Subcutaneous abdominal adipose tissue (tissue), 5 donors: ENCODE data around the gene EGFR.

Experiments
- H3K27ac ChIP-seq: one replicate; pipeline ENCODE4 v1.7.0; 2013; ENCODE audit warnings: low read depth, mild to moderate bottlenecking, inconsistent platforms, low read length, moderate library complexity
- H3K27me3 ChIP-seq, 5 donors: one replicate each; pipeline ENCODE4 v1.7.0; 2013; ENCODE audit warnings: low read length in 5 of 5, inconsistent platforms in 1 of 5; ENCODE audit not compliant: control insufficient read depth in 5 of 5, insufficient read depth in 4 of 5
- H3K36me3 ChIP-seq, 5 donors: one replicate each; pipeline ENCODE4 v1.7.0; 2013; ENCODE audit warnings: low read length in 5 of 5; ENCODE audit not compliant: control insufficient read depth in 5 of 5, insufficient read depth in 5 of 5
- H3K4me1 ChIP-seq, 5 donors: one replicate each; pipeline ENCODE4 v1.7.0; 2013; ENCODE audit warnings: low read length in 5 of 5, mild to moderate bottlenecking in 3 of 5, moderate library complexity in 1 of 5; ENCODE audit not compliant: control insufficient read depth in 5 of 5, insufficient read depth in 5 of 5
- H3K4me3 ChIP-seq, 5 donors: one replicate each; pipeline ENCODE4 v1.7.0; 2013; ENCODE audit warnings: low read length in 5 of 5, low read depth in 1 of 5
- H3K9ac ChIP-seq, 5 donors: one replicate each; pipeline ENCODE4 v1.7.0; 2013; ENCODE audit warnings: low read length in 5 of 5, mild to moderate bottlenecking in 4 of 5, moderate library complexity in 3 of 5
- H3K9me3 ChIP-seq, 5 donors: one replicate each; pipeline ENCODE4 v1.7.0; 2013; ENCODE audit warnings: low read length in 5 of 5; ENCODE audit not compliant: control insufficient read depth in 5 of 5
- donor health status: healthy.
- donor health status: healthy.
- donor health status: healthy.
- donor health status: healthy.
- donor health status: healthy.

Gene EGFR

DNA sequence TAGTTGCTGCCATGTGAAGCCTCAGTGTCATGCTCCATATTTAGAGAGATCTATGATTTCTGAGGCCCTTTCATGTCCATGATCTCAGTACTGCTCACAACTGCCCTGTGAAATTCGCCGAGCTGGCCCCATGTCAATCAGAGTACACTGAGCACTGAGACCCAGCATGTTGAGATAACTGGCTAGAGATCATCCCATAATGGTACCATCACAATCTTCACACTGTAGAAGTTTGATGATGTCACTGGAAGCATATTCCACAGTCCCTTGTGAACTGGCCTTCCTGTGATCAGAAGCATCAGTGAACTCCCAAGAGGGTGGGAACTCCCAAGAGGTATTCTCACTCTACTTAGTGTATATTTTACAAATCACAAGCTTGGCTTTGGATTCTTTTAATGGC is 116.0 kb downstream of the EGFR start:
- Histone ChIP-seq H3K4me1 (peaks cover 4 to 39% (median 37%) of the 10 kb centered on the region in 5 donors), H3K27me3 (no peaks in the 10 kb centered on the region), H3K27ac (peak overlapping the region; percentile 81), H3K9ac (peak overlapping the region in 1 of 5 donors; percentile 19), H3K36me3 (no peaks in the 10 kb centered on the region), H3K4me3 (no peak overlapping the region), H3K9me3 (peaks cover 0 to 4% (median 0%) of the 10 kb centered on the region in 5 donors)

DNA sequence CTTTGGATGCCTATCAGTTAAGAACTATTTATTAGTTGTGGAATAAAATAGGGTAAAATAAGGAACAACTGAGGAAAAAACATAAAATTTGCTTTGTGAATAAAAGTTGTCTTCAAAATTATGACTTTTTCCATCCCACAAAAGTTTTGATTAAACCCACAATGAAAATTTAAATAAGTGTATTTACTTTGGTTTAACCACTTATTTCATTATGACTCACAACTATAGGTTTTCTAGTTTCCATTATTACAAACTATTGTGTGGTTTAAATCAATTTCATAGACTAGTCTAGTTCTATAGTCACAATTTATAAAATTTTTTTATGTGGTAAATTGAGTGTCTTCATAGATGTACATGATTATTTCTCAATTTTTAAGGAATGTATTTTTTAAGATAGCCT is 116.6 kb downstream of the EGFR start:
- Histone ChIP-seq H3K4me3 (no peak overlapping the region), H3K36me3 (no peaks in the 10 kb centered on the region), H3K9ac (no peak overlapping the region), H3K27me3 (no peaks in the 10 kb centered on the region), H3K9me3 (peaks cover 0 to 4% (median 0%) of the 10 kb centered on the region in 5 donors), H3K4me1 (peaks cover 4 to 38% (median 35%) of the 10 kb centered on the region in 5 donors), H3K27ac (no peak overlapping the region)

DNA sequence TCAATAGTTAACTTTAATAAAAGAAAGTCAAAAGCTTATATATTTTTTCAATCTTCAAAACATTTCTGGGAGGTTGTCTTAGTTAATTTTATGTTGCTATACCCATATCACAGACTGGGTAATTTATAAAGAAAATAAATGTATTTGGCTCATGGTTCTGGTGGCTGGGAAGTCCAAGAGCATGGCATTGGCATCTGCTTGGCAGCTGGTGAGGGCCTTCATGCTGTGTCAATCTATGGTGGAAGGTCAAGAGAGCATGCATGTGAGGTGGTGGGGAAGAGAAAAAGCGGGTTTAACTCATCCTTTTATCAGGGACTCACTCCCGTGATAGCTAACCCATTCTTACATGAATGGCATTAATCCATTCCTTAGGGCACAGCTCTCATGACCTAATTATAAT is 119.8 kb downstream of the EGFR start:
- H3K4me1 ChIP-seq: peaks cover 0 to 25% (median 14%) of the 10 kb centered on the region in 5 donors
- no peaks in the 10 kb centered on the region for H3K27me3 ChIP-seq
- no peak overlapping the region for H3K4me3 ChIP-seq
- H3K9ac ChIP-seq: no peak overlapping the region
- H3K27ac ChIP-seq: no peak overlapping the region
- peaks cover 0 to 14% (median 8%) of the 10 kb centered on the region in 5 donors for H3K36me3 ChIP-seq
- H3K9me3 ChIP-seq: peaks cover 0 to 4% (median 0%) of the 10 kb centered on the region in 5 donors

DNA sequence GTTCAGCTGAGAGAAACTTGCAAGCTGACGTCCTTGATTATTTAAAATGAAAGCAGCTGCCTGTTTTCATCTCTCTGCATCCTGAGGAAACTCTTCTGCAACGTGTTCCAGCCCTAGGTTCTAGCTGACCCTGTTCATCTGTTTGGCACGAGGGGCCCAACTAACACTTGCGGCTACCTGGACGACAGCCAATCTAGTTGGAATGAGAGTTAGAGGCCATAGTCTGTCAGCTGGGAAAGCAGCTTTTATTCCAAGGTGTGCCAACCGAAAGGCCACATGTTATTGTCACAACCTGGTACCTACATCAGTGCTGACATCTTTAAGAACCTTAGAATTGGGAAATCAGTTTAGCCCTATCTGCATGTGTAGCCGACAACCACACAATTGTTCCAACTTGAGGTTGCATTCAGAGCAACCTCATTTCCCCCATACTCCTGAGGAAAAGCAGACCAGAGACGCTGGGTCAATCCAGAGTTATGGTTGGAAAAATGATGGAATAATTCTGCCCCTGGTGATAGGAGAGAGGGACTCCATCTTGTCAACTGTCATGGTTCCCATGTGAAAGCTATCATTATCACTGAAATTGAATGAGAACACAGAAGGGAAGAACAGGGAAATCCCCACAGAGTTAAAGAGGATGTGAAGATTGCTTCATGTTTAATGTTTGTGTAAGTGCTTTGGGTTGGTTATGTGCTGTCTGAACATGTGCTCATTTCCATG is 121.6 kb downstream of the EGFR start:
- peak overlapping the region; percentile 51 for H3K27ac ChIP-seq
- H3K4me3 ChIP-seq: no peak overlapping the region
- peaks cover 0 to 4% (median 0%) of the 10 kb centered on the region in 5 donors for H3K9me3 ChIP-seq
- H3K27me3 ChIP-seq: no peaks in the 10 kb centered on the region
- peaks cover 0 to 28% (median 19%) of the 10 kb centered on the region in 5 donors for H3K36me3 ChIP-seq
- no peak overlapping the region for H3K9ac ChIP-seq
- peaks cover 0 to 32% (median 21%) of the 10 kb centered on the region in 5 donors for H3K4me1 ChIP-seq

DNA sequence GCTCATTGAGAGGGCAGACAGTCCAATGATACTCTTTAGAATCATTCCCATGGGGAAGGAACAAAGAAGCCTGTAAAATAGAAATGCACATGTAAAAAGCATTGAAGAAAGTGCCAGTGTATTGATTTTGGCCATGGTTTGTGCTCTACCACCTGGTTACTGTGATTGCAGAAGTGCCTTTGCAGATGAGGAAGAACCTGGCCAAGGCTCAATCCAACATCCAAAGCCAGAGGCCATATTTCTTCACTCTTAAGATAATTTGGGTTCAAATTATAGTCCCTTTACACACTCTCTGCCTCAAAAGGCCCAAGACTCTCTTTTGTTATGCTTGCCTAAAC is 122.1 kb downstream of the EGFR start:
- Histone ChIP-seq H3K36me3 (peaks cover 0 to 33% (median 25%) of the 10 kb centered on the region in 5 donors), H3K4me3 (no peak overlapping the region), H3K27me3 (no peaks in the 10 kb centered on the region), H3K4me1 (peaks cover 0 to 33% (median 21%) of the 10 kb centered on the region in 5 donors), H3K9me3 (peaks cover 0 to 4% (median 0%) of the 10 kb centered on the region in 5 donors), H3K9ac (no peak overlapping the region), H3K27ac (peak overlapping the region; percentile 31)

DNA sequence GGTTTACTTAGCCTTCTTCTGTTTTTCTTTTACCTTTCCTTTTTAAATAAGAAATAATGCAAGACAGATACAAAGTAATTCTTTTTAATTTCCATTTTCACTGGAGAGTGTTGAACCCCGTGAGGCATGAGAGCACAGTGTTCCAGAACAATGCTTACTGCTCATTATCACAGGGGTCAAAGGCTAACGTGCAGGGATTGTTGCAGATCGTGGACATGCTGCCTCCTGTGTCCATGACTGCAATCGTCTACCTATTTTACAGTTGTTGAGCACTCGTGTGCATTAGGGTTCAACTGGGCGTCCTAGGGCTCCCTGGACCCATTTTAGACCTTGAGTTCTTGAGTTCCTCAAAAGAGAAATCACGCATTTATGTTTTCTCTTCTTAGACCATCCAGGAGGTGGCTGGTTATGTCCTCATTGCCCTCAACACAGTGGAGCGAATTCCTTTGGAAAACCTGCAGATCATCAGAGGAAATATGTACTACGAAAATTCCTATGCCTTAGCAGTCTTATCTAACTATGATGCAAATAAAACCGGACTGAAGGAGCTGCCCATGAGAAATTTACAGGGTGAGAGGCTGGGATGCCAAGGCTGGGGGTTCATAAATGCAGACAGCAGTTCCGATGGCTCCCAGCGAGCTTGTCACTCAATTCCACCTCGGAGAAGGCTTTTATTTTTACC is 124.2 kb downstream of the EGFR start:
- peaks cover 3 to 49% (median 31%) of the 10 kb centered on the region in 5 donors for H3K36me3 ChIP-seq

DNA sequence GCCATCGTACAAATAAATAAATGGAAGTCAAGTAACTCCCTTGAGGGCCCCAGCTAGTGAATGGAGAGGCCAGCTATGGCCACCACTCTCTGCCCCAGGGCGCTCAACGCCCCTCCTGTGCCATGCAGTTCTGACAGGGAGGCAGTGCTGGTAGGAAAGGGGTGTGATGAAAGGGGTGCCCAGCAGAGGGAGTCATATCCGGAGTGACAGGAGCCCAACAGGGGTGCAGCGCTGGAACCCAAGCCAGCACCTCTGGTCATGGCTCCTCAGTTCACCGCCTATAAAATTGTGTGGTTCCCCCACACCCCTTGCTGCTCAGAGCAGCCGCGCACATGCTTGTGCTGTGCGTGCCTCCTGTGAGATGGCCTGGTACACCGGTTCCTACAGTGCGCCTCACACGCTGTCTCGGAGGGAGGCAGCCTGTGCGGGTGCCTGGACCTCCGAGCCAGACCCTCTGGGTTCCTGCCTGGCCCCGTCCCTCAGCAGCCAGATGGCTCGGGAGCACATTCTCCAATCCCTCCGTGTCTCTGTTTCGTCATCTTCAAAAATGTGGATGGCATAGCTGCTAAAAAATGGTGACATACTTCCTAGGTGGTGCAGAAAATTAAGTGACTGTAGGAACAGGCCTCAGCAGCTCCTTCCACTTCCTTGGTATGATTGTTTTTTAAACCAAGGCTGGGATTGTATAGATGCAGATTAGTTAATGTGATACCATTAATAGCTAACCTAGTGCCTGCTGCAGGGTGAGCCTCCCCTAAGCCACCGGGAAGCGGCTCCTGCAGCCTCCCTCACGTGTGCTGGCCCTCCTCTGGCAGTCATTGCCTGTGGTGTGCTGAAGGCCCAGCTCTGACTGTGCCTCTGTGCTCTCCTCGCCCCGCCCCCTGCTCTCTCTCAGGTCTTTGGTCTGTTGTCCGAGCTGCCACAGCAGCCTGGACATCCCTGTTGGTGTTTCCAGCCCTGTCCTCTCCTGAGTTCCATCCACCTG is 125.8 kb downstream of the EGFR start:
- no peaks in the 10 kb centered on the region for H3K27me3 ChIP-seq
- H3K27ac ChIP-seq: no peak overlapping the region
- H3K9ac ChIP-seq: no peak overlapping the region
- peaks cover 0 to 40% (median 29%) of the 10 kb centered on the region in 5 donors for H3K4me1 ChIP-seq
- H3K4me3 ChIP-seq: no peak overlapping the region
- H3K9me3 ChIP-seq: no peaks in the 10 kb centered on the region
- peaks cover 3 to 52% (median 31%) of the 10 kb centered on the region in 5 donors for H3K36me3 ChIP-seq

More for the DNA sequence above, 124.2 kb downstream of the EGFR start:
- H3K4me3 ChIP-seq: no peak overlapping the region
- peaks cover 0 to 4% (median 0%) of the 10 kb centered on the region in 5 donors for H3K9me3 ChIP-seq
- H3K27ac ChIP-seq: no peak overlapping the region
- no peak overlapping the region for H3K9ac ChIP-seq
- no peaks in the 10 kb centered on the region for H3K27me3 ChIP-seq
- peaks cover 0 to 41% (median 29%) of the 10 kb centered on the region in 5 donors for H3K4me1 ChIP-seq

DNA sequence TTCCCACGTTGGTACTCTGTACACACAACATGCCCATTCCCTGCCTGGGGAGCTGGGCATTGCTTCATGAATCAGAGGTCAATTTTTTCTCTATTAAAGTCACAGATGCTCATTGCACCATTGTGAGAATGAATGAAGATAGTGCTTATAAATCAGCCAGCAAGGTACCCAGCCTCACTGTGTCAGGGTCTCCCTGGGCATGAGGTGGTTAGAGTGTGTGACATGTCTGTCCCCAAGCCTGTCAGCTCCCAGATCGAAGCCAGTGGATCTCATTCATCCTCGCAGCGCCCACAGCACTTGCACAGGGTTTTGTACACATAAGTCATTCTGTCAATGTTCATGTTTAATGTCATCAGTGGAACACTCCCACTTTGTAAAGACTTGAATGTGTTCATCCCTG is 126.8 kb downstream of the EGFR start:
- Histone ChIP-seq H3K36me3 (peaks cover 3 to 52% (median 31%) of the 10 kb centered on the region in 5 donors), H3K9me3 (no peaks in the 10 kb centered on the region), H3K27me3 (no peaks in the 10 kb centered on the region), H3K4me3 (no peak overlapping the region), H3K9ac (no peak overlapping the region), H3K27ac (no peak overlapping the region), H3K4me1 (peaks cover 0 to 37% (median 28%) of the 10 kb centered on the region in 5 donors)

DNA sequence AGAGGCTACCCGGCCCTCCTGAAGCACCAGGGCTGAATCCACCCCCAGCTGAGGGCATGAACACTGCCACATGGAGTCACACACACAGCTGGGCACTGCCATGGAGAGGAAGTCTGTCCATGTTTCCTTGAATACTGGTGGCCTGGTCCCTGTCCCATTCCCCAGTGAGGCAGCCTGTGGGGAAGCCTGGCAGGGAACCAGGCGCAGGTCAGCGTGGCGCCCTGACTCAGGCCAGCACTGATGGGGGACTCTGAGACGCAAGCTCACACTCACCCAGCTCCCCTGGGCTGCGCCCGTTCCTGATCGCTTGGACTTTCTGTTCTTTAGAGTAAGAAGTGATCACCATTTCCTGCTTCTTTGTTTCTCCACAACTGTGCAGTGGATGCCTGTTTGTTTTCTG is 128.3 kb downstream of the EGFR start:
- peaks cover 0 to 38% (median 31%) of the 10 kb centered on the region in 5 donors for H3K4me1 ChIP-seq
- no peaks in the 10 kb centered on the region for H3K9me3 ChIP-seq
- no peak overlapping the region for H3K27ac ChIP-seq
- no peak overlapping the region for H3K4me3 ChIP-seq
- peaks cover 3 to 64% (median 35%) of the 10 kb centered on the region in 5 donors for H3K36me3 ChIP-seq
- H3K27me3 ChIP-seq: no peaks in the 10 kb centered on the region
- H3K9ac ChIP-seq: peak overlapping the region in 1 of 5 donors; percentile 5
